Measurements from ENCODE around the gene MSLN.

- TF ChIP-seq POLR2A (IDR thresholded peaks at IDR 0.05) (no peak), CTCF (IDR thresholded peaks at IDR 0.05) (no peak)
Measured at GRCh38 chr16:716200-716568, 44.4 kb upstream of the MSLN start.

All from uterus (tissue), 2 donors.